NT2/D1 (cell line): ENCODE results near the gene MCRIP2.

Experiments
- SUZ12 ChIP-seq: IDR thresholded peaks from 2 replicates; pipeline ENCODE4 v1.6.1; 2011; ENCODE audit not compliant: insufficient read length, insufficient read depth; ENCODE audit errors: extremely low read depth
- YY1 ChIP-seq: IDR thresholded peaks from 2 replicates; pipeline ENCODE4 v1.6.1; 2011; ENCODE audit not compliant: insufficient read length, insufficient read depth

- no peak for TF ChIP-seq SUZ12
- TF ChIP-seq YY1, result no peak
Observed at GRCh38 chr16:660132-660458, 18.5 kb downstream of the MCRIP2 start.
